Skeletal muscle tissue (tissue), 4 donors: Measurements from ENCODE around the gene RBMY1D. TPM values are rescaled to one million over a fixed set of nuclear protein-coding genes. Genes with fewer than 3 reads are reported as not detected.
"Not testable (repeated sequence)": the region's sequence is repeated elsewhere in the genome, so short reads cannot be mapped to it uniquely, and the experiment has no call there.

Experiments
- H3K27ac ChIP-seq: one replicate; pipeline ENCODE4 v1.7.0; 2013; ENCODE audit warnings: mild to moderate bottlenecking, low read depth, low read length, inconsistent platforms
- H3K27me3 ChIP-seq, 3 donors: one replicate each; pipeline ENCODE4 v1.7.0; 2013; ENCODE audit warnings: low read length in 3 of 3; ENCODE audit not compliant: control insufficient read depth in 3 of 3, insufficient read depth in 3 of 3
- H3K36me3 ChIP-seq, 3 donors: one replicate each; pipeline ENCODE4 v1.7.0; 2013; ENCODE audit warnings: low read length in 3 of 3; ENCODE audit not compliant: control insufficient read depth in 3 of 3, insufficient read depth in 3 of 3
- H3K4me1 ChIP-seq, 3 donors: one replicate each; pipeline ENCODE4 v1.7.0; 2013; ENCODE audit warnings: low read length in 3 of 3, mild to moderate bottlenecking in 3 of 3; ENCODE audit not compliant: control insufficient read depth in 3 of 3, insufficient read depth in 3 of 3
- H3K4me3 ChIP-seq, 3 donors: one replicate each; pipeline ENCODE4 v1.7.0; 2013; ENCODE audit warnings: low read length in 3 of 3
- H3K9ac ChIP-seq, 3 donors: one replicate each; pipeline ENCODE4 v1.7.0; 2013; ENCODE audit warnings: low read length in 3 of 3, mild to moderate bottlenecking in 3 of 3, moderate library complexity in 2 of 3, low read depth in 1 of 3
- H3K9me3 ChIP-seq, 3 donors: one replicate each; pipeline ENCODE4 v1.7.0; 2013; ENCODE audit warnings: low read length in 3 of 3; ENCODE audit not compliant: control insufficient read depth in 3 of 3
- total RNA-seq: library from RNA; depleted of rRNA; stranded (reverse); fragments of >200 nt; gene quantifications from one replicate; pipeline ENCODE4 v1.2.3, GENCODE V29; 2014
- donor health status: Osteomylitis.

Gene RBMY1D
- total RNA-seq, result not detected

DNA sequence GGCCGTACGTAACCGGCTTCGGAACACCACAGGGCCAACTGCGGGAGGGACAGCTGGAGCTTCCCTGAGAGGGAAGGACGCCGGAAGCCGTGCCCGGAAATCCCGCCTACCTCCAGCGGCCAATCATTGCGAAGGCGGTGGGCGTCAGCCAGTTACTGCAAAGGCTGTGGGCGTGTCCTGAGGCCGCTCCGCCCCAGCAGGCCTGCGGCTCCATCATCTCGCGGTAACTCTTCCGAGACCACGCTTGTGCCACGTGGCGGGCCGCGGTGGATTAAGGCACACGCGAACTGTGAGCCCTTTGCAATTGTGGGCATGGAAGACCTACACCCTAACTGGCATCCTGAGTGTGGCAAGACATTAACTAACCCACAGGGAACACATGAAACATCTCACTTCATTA is at the start of gene RBMY1D:
Gene RBMY1D, minus strand, starts transcription at position 101 of the 400 bp plus-strand sequence. CDS start 2,013 bp downstream, outside the sequence.
- not testable (repeated sequence) for H3K9ac ChIP-seq

DNA sequence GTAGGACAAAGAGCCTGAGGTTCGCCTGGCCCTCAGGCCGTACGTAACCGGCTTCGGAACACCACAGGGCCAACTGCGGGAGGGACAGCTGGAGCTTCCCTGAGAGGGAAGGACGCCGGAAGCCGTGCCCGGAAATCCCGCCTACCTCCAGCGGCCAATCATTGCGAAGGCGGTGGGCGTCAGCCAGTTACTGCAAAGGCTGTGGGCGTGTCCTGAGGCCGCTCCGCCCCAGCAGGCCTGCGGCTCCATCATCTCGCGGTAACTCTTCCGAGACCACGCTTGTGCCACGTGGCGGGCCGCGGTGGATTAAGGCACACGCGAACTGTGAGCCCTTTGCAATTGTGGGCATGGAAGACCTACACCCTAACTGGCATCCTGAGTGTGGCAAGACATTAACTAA is 23.6 kb upstream of the RBMY1D start, which contains the start of gene RBMY1E:
Gene RBMY1E, minus strand, starts transcription at position 101 of the 400 bp plus-strand sequence. CDS start 1,978 bp downstream, outside the sequence.
- H3K4me1 ChIP-seq, H3K27me3 ChIP-seq, H3K4me3 ChIP-seq, H3K9ac ChIP-seq, H3K36me3 ChIP-seq, H3K27ac ChIP-seq, H3K9me3 ChIP-seq: not testable (repeated sequence)

More for the DNA sequence above, at the start of gene RBMY1D:
- H3K4me1 ChIP-seq, H3K27ac ChIP-seq, H3K36me3 ChIP-seq, H3K4me3 ChIP-seq, H3K27me3 ChIP-seq, H3K9me3 ChIP-seq: not testable (repeated sequence)

DNA sequence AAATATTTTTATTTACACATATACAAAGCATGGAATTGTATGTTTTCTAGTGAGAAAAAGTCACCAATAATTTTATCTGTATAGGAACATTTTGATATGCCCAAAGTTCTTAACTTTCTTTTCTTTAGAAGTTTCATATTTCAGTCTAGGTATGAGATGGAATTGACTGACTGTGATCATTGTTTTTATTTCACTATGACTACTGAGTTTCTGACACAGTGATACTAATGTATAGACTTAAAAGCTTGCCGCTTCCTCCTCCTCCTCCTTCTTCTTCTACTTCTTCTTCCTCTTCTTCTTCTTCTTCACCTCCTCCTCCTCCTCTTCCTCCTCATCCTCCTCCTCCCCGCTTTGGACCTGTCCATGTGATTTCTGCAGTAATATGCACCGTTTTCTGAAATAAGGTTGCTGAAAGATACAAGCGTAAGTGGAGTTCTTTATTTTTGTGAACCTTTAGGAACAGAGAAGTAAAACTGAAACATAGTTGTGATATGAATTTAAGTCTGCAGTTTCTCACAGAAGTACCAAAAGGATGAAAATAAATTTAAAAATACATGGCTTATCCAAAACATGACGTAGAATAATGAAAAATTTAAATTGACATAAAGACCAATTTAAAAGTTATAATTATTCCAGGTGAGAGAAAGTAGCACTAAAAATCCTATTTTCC is 24.8 kb downstream of the RBMY1D start:
- H3K36me3 ChIP-seq, H3K4me1 ChIP-seq, H3K4me3 ChIP-seq, H3K27me3 ChIP-seq, H3K9ac ChIP-seq, H3K9me3 ChIP-seq, H3K27ac ChIP-seq: not testable (repeated sequence)

DNA sequence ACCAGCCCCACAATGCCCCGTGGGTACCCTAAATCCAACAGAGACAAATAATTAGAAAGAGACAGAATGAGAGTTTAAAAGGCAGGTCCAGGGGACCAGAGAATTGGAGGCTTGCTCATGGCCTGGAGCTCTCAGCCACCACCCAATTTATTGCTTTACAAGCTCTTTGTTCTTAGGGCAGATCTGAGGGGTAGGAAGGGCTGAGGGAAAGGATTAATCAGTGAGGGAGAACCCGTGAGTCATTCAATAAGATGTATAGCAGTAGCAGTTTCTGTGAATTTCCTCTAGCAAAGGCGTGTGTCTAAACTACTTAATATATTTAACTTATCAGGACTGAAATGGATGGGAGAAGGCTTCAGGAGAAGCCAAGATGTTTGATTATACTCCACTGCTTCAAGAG is 48.8 kb downstream of the RBMY1D start:
- Histone ChIP-seq H3K27me3 (no peaks in the 10 kb centered on the region), H3K4me3 (no peak overlapping the region), H3K9ac (no peak overlapping the region)

DNA sequence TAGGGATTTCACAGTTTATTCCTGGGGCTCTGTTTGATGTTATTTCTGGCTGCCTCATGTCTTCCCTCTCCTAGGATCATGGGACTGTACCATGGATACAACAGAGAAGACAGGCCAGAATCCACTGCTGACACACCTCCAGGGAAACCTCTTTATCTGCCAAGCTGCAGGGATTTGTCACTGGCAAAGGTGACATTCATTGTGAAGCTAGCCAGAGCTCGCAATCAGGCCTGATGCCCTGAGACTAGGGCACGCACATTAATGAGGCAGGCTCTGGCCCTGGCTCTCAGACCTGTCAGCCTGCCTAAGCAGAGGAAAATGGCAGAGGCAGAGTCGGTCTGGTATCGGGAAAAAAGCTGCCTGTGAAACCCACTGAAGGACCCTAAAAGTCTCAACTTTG is 52.2 kb downstream of the RBMY1D start:
- Histone ChIP-seq H3K36me3 (no peaks in the 10 kb centered on the region), H3K9me3 (no peaks in the 10 kb centered on the region), H3K4me1 (no peaks in the 10 kb centered on the region), H3K9ac (no peak overlapping the region), H3K27me3 (no peaks in the 10 kb centered on the region), H3K27ac (no peak overlapping the region), H3K4me3 (no peak overlapping the region)

More for the DNA sequence above, 48.8 kb downstream of the RBMY1D start:
- H3K36me3 ChIP-seq, result no peaks in the 10 kb centered on the region
- no peak overlapping the region for H3K27ac ChIP-seq
- no peaks in the 10 kb centered on the region for H3K9me3 ChIP-seq
- H3K4me1 ChIP-seq, result no peaks in the 10 kb centered on the region

- no peaks in the 10 kb centered on the region for H3K9me3 ChIP-seq
- no peak overlapping the region for H3K4me3 ChIP-seq
- no peaks in the 10 kb centered on the region for H3K27me3 ChIP-seq
- no peak overlapping the region for H3K9ac ChIP-seq
- no peak overlapping the region for H3K27ac ChIP-seq
- no peaks in the 10 kb centered on the region for H3K4me1 ChIP-seq
- H3K36me3 ChIP-seq, result no peaks in the 10 kb centered on the region
These were observed 54.8 kb downstream of the RBMY1D start for GRCh38 chrY:21839489-21839888.

DNA sequence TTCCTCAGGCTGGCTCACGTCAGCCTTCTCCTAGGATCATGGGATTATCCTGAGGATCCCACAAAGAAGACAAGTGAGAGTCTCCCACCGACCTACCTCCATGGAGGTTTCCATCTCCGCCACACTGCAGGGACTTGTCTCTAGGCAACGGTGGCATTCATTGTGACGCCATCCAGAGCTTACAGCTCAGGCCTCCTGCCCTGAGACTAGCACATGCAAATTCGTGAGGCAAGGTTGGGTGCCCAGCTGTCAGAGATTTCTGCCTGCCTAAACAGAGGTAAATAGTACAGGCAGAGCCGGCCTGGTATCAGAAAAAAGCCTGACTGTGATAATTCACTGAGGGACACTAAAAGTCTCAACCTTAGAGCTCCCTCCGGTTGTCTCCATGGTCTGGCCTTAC is 58.0 kb downstream of the RBMY1D start:
- no peak overlapping the region for H3K27ac ChIP-seq

DNA sequence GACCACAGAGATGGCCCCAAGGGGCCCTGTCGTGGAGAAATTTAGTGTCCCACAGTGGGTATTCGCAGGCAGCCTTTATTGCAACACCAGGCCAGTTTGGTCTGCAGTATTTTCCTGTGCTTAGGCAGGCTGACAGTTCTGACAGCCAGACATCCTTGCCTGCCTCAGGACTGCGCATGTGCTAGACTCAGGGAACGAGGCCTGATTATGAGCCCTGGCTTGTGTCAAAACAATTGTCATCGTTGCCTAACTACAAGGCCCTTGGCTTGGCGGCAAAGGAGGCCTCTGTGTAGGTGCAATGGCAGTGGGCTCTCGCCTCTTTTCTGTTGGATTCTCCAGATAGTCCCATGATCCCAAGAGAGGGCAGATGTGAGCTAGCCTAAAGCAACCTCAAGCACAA is 59.3 kb downstream of the RBMY1D start:
- Histone ChIP-seq H3K36me3 (no peaks in the 10 kb centered on the region), H3K27ac (no peak overlapping the region), H3K9ac (no peak overlapping the region), H3K9me3 (no peaks in the 10 kb centered on the region), H3K4me1 (no peaks in the 10 kb centered on the region), H3K4me3 (no peak overlapping the region), H3K27me3 (no peaks in the 10 kb centered on the region)

More for the DNA sequence above, 58.0 kb downstream of the RBMY1D start:
- Histone ChIP-seq H3K4me3 (no peak overlapping the region), H3K36me3 (no peaks in the 10 kb centered on the region), H3K4me1 (no peaks in the 10 kb centered on the region), H3K9ac (no peak overlapping the region), H3K27me3 (no peaks in the 10 kb centered on the region), H3K9me3 (no peaks in the 10 kb centered on the region)

Other genes starting within 250 kb of the RBMY1D start
- gene RBMY1E, start 23.5 kb upstream of the RBMY1D start, total RNA-seq, result not detected